ENCODE measurements around the gene ADAM11. TPM values are rescaled to one million over a fixed set of nuclear protein-coding genes. Genes with fewer than 3 reads are reported as not detected.
A peak's percentile ranks its signal among the peaks of the same experiment; 100 is the strongest.

The ADAM11 gene
- polyA plus RNA-seq, 4 donors, result 0.15 to 0.62 TPM; not detected in 2

DNA sequence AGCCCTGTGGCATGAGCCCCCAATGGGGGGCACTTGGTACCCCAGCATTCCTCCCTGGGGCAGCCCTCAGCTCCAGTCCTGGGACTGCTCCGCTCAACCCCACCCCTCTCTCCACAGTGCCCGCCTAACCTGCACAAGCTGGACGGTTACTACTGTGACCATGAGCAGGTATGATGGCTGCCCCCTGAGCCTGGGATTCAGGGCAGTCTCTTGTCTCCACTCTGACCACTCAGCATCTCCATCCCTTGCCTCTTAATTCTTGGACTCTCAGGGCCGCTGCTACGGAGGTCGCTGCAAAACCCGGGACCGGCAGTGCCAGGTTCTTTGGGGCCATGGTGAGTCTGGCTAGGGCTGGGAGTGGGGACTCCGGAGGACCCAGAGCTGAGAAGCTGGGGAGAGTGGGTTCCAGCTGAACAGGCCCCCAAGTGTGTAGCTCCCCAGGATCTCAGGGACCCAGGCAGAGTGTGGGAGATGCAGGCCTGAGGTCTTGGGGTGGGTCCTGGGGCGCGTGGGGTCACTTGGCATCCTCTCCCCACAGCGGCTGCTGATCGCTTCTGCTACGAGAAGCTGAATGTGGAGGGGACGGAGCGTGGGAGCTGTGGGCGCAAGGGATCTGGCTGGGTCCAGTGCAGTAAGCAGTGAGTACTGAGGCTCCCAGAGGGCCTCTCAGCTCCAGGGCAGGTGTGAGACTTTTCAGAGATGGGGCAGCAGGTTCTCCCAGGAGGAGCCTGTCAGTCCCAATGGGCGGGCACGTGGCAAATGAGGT is 18.0 kb downstream of the ADAM11 start:
- peaks cover 0 to 20% (median 0%) of the 10 kb centered on the region in 3 donors for H3K27me3 ChIP-seq (ENCODE audit: control insufficient read depth in 3 of 3, insufficient read depth in 3 of 3, low read length in 3 of 3)
- no peak overlapping the region for H3K4me3 ChIP-seq (ENCODE audit: low read depth in 1 of 3, low read length in 3 of 3)
- peaks cover 0 to 27% (median 0%) of the 10 kb centered on the region in 3 donors for H3K4me1 ChIP-seq (ENCODE audit: control insufficient read depth in 3 of 3, insufficient read depth in 2 of 3, low read depth in 1 of 3, low read length in 2 of 3)
- WGBS, 3 donors, result 53 to 80% (median 59%) methylated on average over 19 of the region's 19 CpGs
- H3K27ac ChIP-seq (ENCODE audit: low read depth in 1 of 3, low read length in 2 of 3), result no peak overlapping the region
- peaks cover 0 to 3% (median 0%) of the 10 kb centered on the region in 3 donors for H3K36me3 ChIP-seq (ENCODE audit: control insufficient read depth in 3 of 3, insufficient read depth in 2 of 3, low read depth in 1 of 3, low read length in 3 of 3)
- DNase-seq (no peak), FAIRE-seq (no peak)
- no peaks in the 10 kb centered on the region for H3K9me3 ChIP-seq (ENCODE audit: control insufficient read depth in 2 of 2, insufficient read depth in 1 of 2, low read depth in 1 of 2, low read length in 1 of 2)

DNA sequence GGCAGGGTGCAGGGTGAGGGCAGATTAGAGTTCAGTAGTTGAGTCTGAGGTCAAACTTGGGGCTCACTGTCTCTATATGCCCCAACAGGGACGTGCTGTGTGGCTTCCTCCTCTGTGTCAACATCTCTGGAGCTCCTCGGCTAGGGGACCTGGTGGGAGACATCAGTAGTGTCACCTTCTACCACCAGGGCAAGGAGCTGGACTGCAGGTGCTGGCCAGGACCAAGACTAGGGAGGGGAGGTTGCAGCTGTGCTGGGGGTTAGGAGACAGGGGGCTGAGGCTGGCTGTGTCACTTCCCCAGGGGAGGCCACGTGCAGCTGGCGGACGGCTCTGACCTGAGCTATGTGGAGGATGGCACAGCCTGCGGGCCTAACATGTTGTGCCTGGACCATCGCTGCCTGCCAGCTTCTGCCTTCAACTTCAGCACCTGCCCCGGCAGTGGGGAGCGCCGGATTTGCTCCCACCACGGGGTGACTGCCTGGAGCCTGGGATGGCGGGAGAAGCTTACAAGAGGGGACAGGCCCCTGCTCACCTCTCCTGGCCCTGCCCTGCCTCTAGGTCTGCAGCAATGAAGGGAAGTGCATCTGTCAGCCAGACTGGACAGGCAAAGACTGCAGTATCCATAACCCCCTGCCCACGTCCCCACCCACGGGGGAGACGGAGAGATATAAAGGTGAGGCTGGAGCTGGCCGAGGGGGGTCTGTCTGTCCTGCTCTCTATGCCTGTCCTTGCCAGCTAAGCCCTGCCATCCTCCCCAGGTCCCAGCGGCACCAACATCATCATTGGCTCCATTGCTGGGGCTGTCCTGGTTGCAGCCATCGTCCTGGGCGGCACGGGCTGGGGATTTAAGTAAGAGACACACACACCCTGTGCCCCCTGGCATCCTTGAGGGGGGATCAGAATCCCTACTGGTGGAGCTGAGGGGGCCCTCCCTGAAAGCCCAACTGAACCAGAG is 18.9 kb downstream of the ADAM11 start:
- H3K4me3 ChIP-seq (ENCODE audit: low read depth in 1 of 3, low read length in 3 of 3), result no peak overlapping the region
- H3K4me1 ChIP-seq (ENCODE audit: control insufficient read depth in 3 of 3, insufficient read depth in 2 of 3, low read depth in 1 of 3, low read length in 2 of 3), result peaks cover 0 to 27% (median 0%) of the 10 kb centered on the region in 3 donors
- H3K9me3 ChIP-seq (ENCODE audit: control insufficient read depth in 2 of 2, insufficient read depth in 1 of 2, low read depth in 1 of 2, low read length in 1 of 2), result no peaks in the 10 kb centered on the region
- 70 to 88% (median 77%) methylated on average over 18 to 20 of the region's 20 CpGs for WGBS, 3 donors
- H3K27me3 ChIP-seq (ENCODE audit: control insufficient read depth in 3 of 3, insufficient read depth in 3 of 3, low read length in 3 of 3), result peaks cover 0 to 20% (median 0%) of the 10 kb centered on the region in 3 donors
- DNase-seq (no peak), FAIRE-seq (no peak)
- no peak overlapping the region for H3K27ac ChIP-seq (ENCODE audit: low read depth in 1 of 3, low read length in 2 of 3)
- peaks cover 0 to 3% (median 0%) of the 10 kb centered on the region in 3 donors for H3K36me3 ChIP-seq (ENCODE audit: control insufficient read depth in 3 of 3, insufficient read depth in 2 of 3, low read depth in 1 of 3, low read length in 3 of 3)

GRCh38 chr17:44778656-44779210 is 19.9 kb downstream of the ADAM11 start:
- H3K36me3 ChIP-seq (ENCODE audit: control insufficient read depth in 3 of 3, insufficient read depth in 2 of 3, low read depth in 1 of 3, low read length in 3 of 3), result peaks cover 0 to 3% (median 0%) of the 10 kb centered on the region in 3 donors
- H3K4me3 ChIP-seq (ENCODE audit: low read depth in 1 of 3, low read length in 3 of 3), result peak overlapping the region in 1 of 3 donors; percentile 46
- no peak overlapping the region for H3K27ac ChIP-seq (ENCODE audit: low read depth in 1 of 3, low read length in 2 of 3)
- 11 to 29% (median 12%) methylated on average over 9 to 10 of the region's 10 CpGs for WGBS, 3 donors
- no peak for DNase-seq
- peaks cover 0 to 27% (median 0%) of the 10 kb centered on the region in 3 donors for H3K4me1 ChIP-seq (ENCODE audit: control insufficient read depth in 3 of 3, insufficient read depth in 2 of 3, low read depth in 1 of 3, low read length in 2 of 3)
- no peak for FAIRE-seq
- no peaks in the 10 kb centered on the region for H3K9me3 ChIP-seq (ENCODE audit: control insufficient read depth in 2 of 2, insufficient read depth in 1 of 2, low read depth in 1 of 2, low read length in 1 of 2)
- peaks cover 0 to 20% (median 0%) of the 10 kb centered on the region in 3 donors for H3K27me3 ChIP-seq (ENCODE audit: control insufficient read depth in 3 of 3, insufficient read depth in 3 of 3, low read length in 3 of 3)

- Histone ChIP-seq H3K4me1 (ENCODE audit: control insufficient read depth in 3 of 3, insufficient read depth in 2 of 3, low read depth in 1 of 3, low read length in 2 of 3) (peaks cover 0 to 23% (median 0%) of the 10 kb centered on the region in 3 donors), H3K36me3 (ENCODE audit: control insufficient read depth in 3 of 3, insufficient read depth in 2 of 3, low read depth in 1 of 3, low read length in 3 of 3) (peaks cover 0 to 3% (median 0%) of the 10 kb centered on the region in 3 donors), H3K27me3 (ENCODE audit: control insufficient read depth in 3 of 3, insufficient read depth in 3 of 3, low read length in 3 of 3) (peaks cover 0 to 20% (median 0%) of the 10 kb centered on the region in 3 donors), H3K9me3 (ENCODE audit: control insufficient read depth in 2 of 2, insufficient read depth in 1 of 2, low read depth in 1 of 2, low read length in 1 of 2) (no peaks in the 10 kb centered on the region), H3K27ac (ENCODE audit: low read depth in 1 of 3, low read length in 2 of 3) (no peak overlapping the region), H3K4me3 (ENCODE audit: low read depth in 1 of 3, low read length in 3 of 3) (peak overlapping the region in 1 of 3 donors; percentile 46)
- peak; percentile 67 to 87 for DNase-seq
- no peak for FAIRE-seq
- WGBS, 3 donors, result 15 to 23% (median 20%) methylated on average over 30 to 36 of the region's 36 CpGs
Observed at GRCh38 chr17:44779211-44780025, 20.6 kb downstream of the ADAM11 start.

GRCh38 chr17:44780161-44780560 is 21.4 kb downstream of the ADAM11 start:
- peaks cover 0 to 3% (median 0%) of the 10 kb centered on the region in 3 donors for H3K36me3 ChIP-seq (ENCODE audit: control insufficient read depth in 3 of 3, insufficient read depth in 2 of 3, low read depth in 1 of 3, low read length in 3 of 3)
- no peak overlapping the region for H3K27ac ChIP-seq (ENCODE audit: low read depth in 1 of 3, low read length in 2 of 3)
- peaks cover 0 to 20% (median 0%) of the 10 kb centered on the region in 3 donors for H3K27me3 ChIP-seq (ENCODE audit: control insufficient read depth in 3 of 3, insufficient read depth in 3 of 3, low read length in 3 of 3)
- WGBS, 3 donors, result 72 to 86% (median 78%) methylated on average over 12 of the region's 12 CpGs
- no peak overlapping the region for H3K4me3 ChIP-seq (ENCODE audit: low read depth in 1 of 3, low read length in 3 of 3)
- H3K4me1 ChIP-seq (ENCODE audit: control insufficient read depth in 3 of 3, insufficient read depth in 2 of 3, low read depth in 1 of 3, low read length in 2 of 3), result peaks cover 0 to 19% (median 0%) of the 10 kb centered on the region in 3 donors
- no peak for DNase-seq
- FAIRE-seq, result no peak
- H3K9me3 ChIP-seq (ENCODE audit: control insufficient read depth in 2 of 2, insufficient read depth in 1 of 2, low read depth in 1 of 2, low read length in 1 of 2), result no peaks in the 10 kb centered on the region

GRCh38 chr17:44780845-44781480 is 22.2 kb downstream of the ADAM11 start:
- peaks cover 0 to 20% (median 0%) of the 10 kb centered on the region in 3 donors for H3K27me3 ChIP-seq (ENCODE audit: control insufficient read depth in 3 of 3, insufficient read depth in 3 of 3, low read length in 3 of 3)
- FAIRE-seq, result no peak
- H3K36me3 ChIP-seq (ENCODE audit: control insufficient read depth in 3 of 3, insufficient read depth in 2 of 3, low read depth in 1 of 3, low read length in 3 of 3), result peaks cover 0 to 3% (median 0%) of the 10 kb centered on the region in 3 donors
- H3K4me1 ChIP-seq (ENCODE audit: control insufficient read depth in 3 of 3, insufficient read depth in 2 of 3, low read depth in 1 of 3, low read length in 2 of 3), result peaks cover 0 to 17% (median 0%) of the 10 kb centered on the region in 3 donors
- no peak overlapping the region for H3K4me3 ChIP-seq (ENCODE audit: low read depth in 1 of 3, low read length in 3 of 3)
- WGBS, 3 donors, result 85 to 88% (median 87%) methylated on average over 14 of the region's 14 CpGs
- no peaks in the 10 kb centered on the region for H3K9me3 ChIP-seq (ENCODE audit: control insufficient read depth in 2 of 2, insufficient read depth in 1 of 2, low read depth in 1 of 2, low read length in 1 of 2)
- no peak for DNase-seq
- no peak overlapping the region for H3K27ac ChIP-seq (ENCODE audit: low read depth in 1 of 3, low read length in 2 of 3)

- Histone ChIP-seq H3K36me3 (ENCODE audit: control insufficient read depth in 3 of 3, insufficient read depth in 2 of 3, low read depth in 1 of 3, low read length in 3 of 3) (peaks cover 0 to 3% (median 0%) of the 10 kb centered on the region in 3 donors), H3K4me1 (ENCODE audit: control insufficient read depth in 3 of 3, insufficient read depth in 2 of 3, low read depth in 1 of 3, low read length in 2 of 3) (peaks cover 0 to 10% (median 0%) of the 10 kb centered on the region in 3 donors), H3K27ac (ENCODE audit: low read depth in 1 of 3, low read length in 2 of 3) (peak overlapping the region in 1 of 3 donors; percentile 3), H3K4me3 (ENCODE audit: low read depth in 1 of 3, low read length in 3 of 3) (no peak overlapping the region), H3K9me3 (ENCODE audit: control insufficient read depth in 2 of 2, insufficient read depth in 1 of 2, low read depth in 1 of 2, low read length in 1 of 2) (no peaks in the 10 kb centered on the region), H3K27me3 (ENCODE audit: control insufficient read depth in 3 of 3, insufficient read depth in 3 of 3, low read length in 3 of 3) (peaks cover 0 to 15% (median 0%) of the 10 kb centered on the region in 3 donors)
- DNase-seq (no peak), FAIRE-seq (no peak)
- 60 to 62% (median 62%) methylated on average over 17 of the region's 17 CpGs for WGBS, 3 donors
Observed at GRCh38 chr17:44781551-44782325, 22.9 kb downstream of the ADAM11 start.
